K562 (cell line): Measurements from ENCODE around the gene SFTPB. TPM values are rescaled to one million over a fixed set of nuclear protein-coding genes. Genes with fewer than 3 reads are reported as not detected.

ENCODE experiments used
- ATAC-seq: fragments of 200-7000 bp; cut with Tn5 transposase; 3 replicates; pipeline ENCODE4 v1.9.1; 2020; ENCODE audit warnings: moderate library complexity
- BruUV-seq: library from RNA; stranded (reverse); fragments of 400-500 nt; replicated peaks from 2 replicates; lab custom pipeline; 2021; lab: Mats Ljungman, UMichigan
- CTCF ChIA-PET: fragments of 300-600 bp; formaldehyde crosslinking; extraction: SDS; loops from one replicate; lab custom pipeline; 2021; ENCODE audit warnings: low intra/inter-chr PET ratio; lab: Yijun Ruan, JAX
- POLR2A ChIA-PET: fragments of 300-600, 350-650 bp; sonication (Branson Sonifier 250); formaldehyde crosslinking; extraction: SDS; loops from one replicate; lab custom pipeline; 2021; ENCODE audit warnings: antibody characterized with exemption, inconsistent platforms; lab: Yijun Ruan, JAX
- DNase-seq, 4 experiments: peaks; one replicate each; pipeline versions ENCODE4 v3.0.0 to v3.0.0-alpha.2; 2011 to 2018; ENCODE audit warnings: low spot score in 3 of 4, mixed read lengths in 3 of 4; ENCODE audit errors: extremely low read depth in 1 of 4
- FAIRE-seq: peaks from 2 replicates; lab custom pipeline; 2011; peaks lifted over from hg19 to GRCh38; lab: Jason Lieb, UNC
- H2AFZ ChIP-seq: 2 replicates; pipeline ENCODE4 v1.6.0; 2011; ENCODE audit warnings: low read depth, low read length, control low read depth, inconsistent platforms
- H3K27ac ChIP-seq: fragments of 200-600 bp; 3 replicates; pipeline ENCODE4 v1.8.0; 2011; ENCODE audit warnings: low read depth, mild to moderate bottlenecking, control low read depth, inconsistent platforms, low read length, moderate library complexity, mixed read lengths; ENCODE audit errors: extremely low read depth
- H3K27me3 ChIP-seq, 2 experiments: fragments of 300-600 bp in 1 of 2; 2 replicates in 1 of 2; 3 replicates in 1 of 2; pipeline versions ENCODE4 v1.6.0 to v1.8.0; 2011; ENCODE audit warnings: inconsistent platforms in 2 of 2, low read length in 2 of 2, mild to moderate bottlenecking in 1 of 2, mixed read lengths in 1 of 2, moderate library complexity in 1 of 2; ENCODE audit not compliant: control insufficient read depth in 2 of 2, insufficient read depth in 2 of 2
- H3K36me3 ChIP-seq: fragments of 300-600 bp; 3 replicates; pipeline ENCODE4 v1.8.0; 2011; ENCODE audit warnings: mild to moderate bottlenecking, low read length, inconsistent platforms; ENCODE audit not compliant: control insufficient read depth, insufficient read depth
- H3K4me1 ChIP-seq, 2 experiments: fragments of 200-600 bp in 1 of 2; replicated peaks in 1 of 2; 2 replicates in 1 of 2; 3 replicates in 1 of 2; pipeline versions ENCODE4 v1.5.1 to v1.8.0; 2011; ENCODE audit warnings: inconsistent platforms in 2 of 2, low read length in 2 of 2, mild to moderate bottlenecking in 1 of 2, mixed read lengths in 1 of 2, moderate library complexity in 1 of 2; ENCODE audit not compliant: control insufficient read depth in 2 of 2, insufficient read depth in 2 of 2
- H3K4me2 ChIP-seq: 2 replicates; pipeline ENCODE4 v1.6.1; 2011; ENCODE audit warnings: low read length, control low read depth, inconsistent platforms, mixed read lengths; ENCODE audit not compliant: insufficient read depth
- H3K4me3 ChIP-seq: fragments of 200-600 bp; sonication (generic), shearing (Covaris generic); 2 replicates; pipeline ENCODE4 v1.5.1; 2016; ENCODE audit warnings: control low read depth, inconsistent platforms
- H3K79me2 ChIP-seq: fragments of 200-600 bp; 3 replicates; pipeline ENCODE4 v1.8.0; 2011; ENCODE audit warnings: low read length, inconsistent platforms; ENCODE audit not compliant: control insufficient read depth, insufficient read depth
- H3K9ac ChIP-seq, 2 experiments: 2 replicates each; pipeline versions ENCODE4 v1.6.0 to v1.6.1; 2011; ENCODE audit warnings: low read depth in 2 of 2, low read length in 2 of 2, control low read depth in 1 of 2, inconsistent platforms in 1 of 2, mild to moderate bottlenecking in 1 of 2, mixed read lengths in 1 of 2; ENCODE audit not compliant: insufficient read depth in 1 of 2
- H3K9me1 ChIP-seq: one replicate; pipeline ENCODE4 v1.6.0; 2011; ENCODE audit warnings: inconsistent platforms, mild to moderate bottlenecking, low read length, moderate library complexity; ENCODE audit not compliant: control insufficient read depth, insufficient read depth
- H3K9me3 ChIP-seq: replicated peaks from 2 replicates; pipeline ENCODE4 v1.5.1; 2011; ENCODE audit warnings: low read depth, low read length, inconsistent platforms; ENCODE audit not compliant: control insufficient read depth, insufficient read depth
- H4K20me1 ChIP-seq: replicated peaks from 2 replicates; pipeline ENCODE4 v1.6.1; 2011; ENCODE audit warnings: low read length, inconsistent platforms, mixed read lengths; ENCODE audit not compliant: control insufficient read depth, insufficient read depth
- ARID1B ChIP-seq: fragments of 450-650 bp; IDR thresholded peaks from 2 replicates; pipeline ENCODE4 v1.6.1; 2016; ENCODE audit warnings: antibody characterized with exemption, mild to moderate bottlenecking, inconsistent platforms
- ELK1 ChIP-seq: sonication (generic); formaldehyde crosslinking; IDR thresholded peaks from 2 replicates; pipeline ENCODE4 v1.8.1; 2022; ENCODE audit warnings: missing genetic modification reagents
- GABPA ChIP-seq: fragments of 200-800 bp; sonication (Bioruptor generic); conservative IDR thresholded peaks from 2 replicates; pipeline ENCODE4 v1.6.1; 2016; ENCODE audit warnings: low read depth, missing genetic modification characterization, missing compliant biosample characterization
- LARP7 ChIP-seq: fragments of 450-650 bp; IDR thresholded peaks from 2 replicates; pipeline ENCODE4 v1.6.1; 2016
- MAFG ChIP-seq: fragments of 450-650 bp; conservative IDR thresholded peaks from 2 replicates; pipeline ENCODE4 v1.6.1; 2016; ENCODE audit warnings: missing genetic modification characterization, missing compliant biosample characterization
- MCM3 ChIP-seq: fragments of 450-650 bp; IDR thresholded peaks from 2 replicates; pipeline ENCODE4 v1.6.1; 2016
- MTA1 ChIP-seq: fragments of 450-650 bp; IDR thresholded peaks from 2 replicates; pipeline ENCODE4 v1.6.1; 2017; ENCODE audit warnings: borderline replicate concordance
- NBN ChIP-seq: fragments of 450-650 bp; IDR thresholded peaks from 2 replicates; pipeline ENCODE4 v1.6.1; 2016; ENCODE audit warnings: low read depth, mild to moderate bottlenecking
- NFE2 ChIP-seq: IDR thresholded peaks from 2 replicates; pipeline ENCODE4 v1.6.1; 2014; ENCODE audit warnings: antibody characterized with exemption, low read depth
- NRF1 ChIP-seq, 2 experiments: fragments of 450-650 bp; IDR thresholded peaks in 1 of 2; conservative IDR thresholded peaks in 1 of 2; 2 replicates each; pipeline ENCODE4 v1.6.1; 2014; ENCODE audit warnings: mild to moderate bottlenecking in 2 of 2
- POLR3A ChIP-seq: IDR thresholded peaks from 2 replicates; pipeline ENCODE4 v1.6.1; 2011; ENCODE audit warnings: borderline replicate concordance, mild to moderate bottlenecking, moderate library complexity; ENCODE audit not compliant: insufficient read length, insufficient read depth; ENCODE audit errors: extremely low read depth
- RB1 ChIP-seq: fragments of 450-650 bp; IDR thresholded peaks from 2 replicates; pipeline ENCODE4 v1.6.1; 2017; ENCODE audit warnings: low read depth, mild to moderate bottlenecking
- SMARCA5 ChIP-seq: fragments of 450-650 bp; IDR thresholded peaks from 2 replicates; pipeline ENCODE4 v1.6.1; 2016
- SRF ChIP-seq, 2 experiments: fragments of 250-450, 450-650 bp in 1 of 2; sonication (Bioruptor Pico) in 1 of 2; sonication (generic) in 1 of 2; formaldehyde crosslinking; IDR thresholded peaks; 2 replicates each; pipeline versions ENCODE4 v1.5.0 to v1.5.1; 2020 to 2022; ENCODE audit warnings: mild to moderate bottlenecking in 1 of 2, missing genetic modification reagents in 1 of 2
- TAF15 ChIP-seq: fragments of 200-400 bp; formaldehyde crosslinking; IDR thresholded peaks from 2 replicates; pipeline ENCODE4 v1.6.1; 2017; ENCODE audit warnings: mild to moderate bottlenecking, low read depth, low read length, moderate library complexity
- TAL1 ChIP-seq: fragments of 450-650 bp; IDR thresholded peaks from 2 replicates; pipeline ENCODE4 v1.6.1; 2016; ENCODE audit warnings: mild to moderate bottlenecking
- ZKSCAN3 ChIP-seq: fragments of 250-450 bp; sonication (Bioruptor Pico); IDR thresholded peaks from 2 replicates; pipeline ENCODE4 v1.4.0; 2020
- ZNF766 ChIP-seq: fragments of 200-800 bp; sonication (Bioruptor generic); conservative IDR thresholded peaks from 2 replicates; pipeline ENCODE4 v1.6.1; 2016; ENCODE audit warnings: missing genetic modification characterization, missing compliant biosample characterization
- WGBS: fragments of 100-300 bp; shearing (Covaris generic); methylation state at CpG from one replicate; pipeline ENCODE4 v1.1.6; 2016; ENCODE audit warnings: low coverage, mixed read lengths; ENCODE audit not compliant: insufficient coverage; ENCODE audit errors: missing lambda C conversion rate; 5-methylcytosine and 5-hydroxymethylcytosine counted together
- in situ Hi-C: fragments of 300-500 bp; cut with MboI; formaldehyde crosslinking; loops from 4 replicates; pipeline ENCODE4 v1.15.0; 2018; ENCODE audit warnings: inconsistent platforms, mixed read lengths
- intact Hi-C: fragments of 100-400 bp; cut with micrococcal nuclease; formaldehyde crosslinking; loops from 2 replicates; pipeline ENCODE4 v1.14.2; 2022
- polyA plus RNA-seq, 8 experiments: library from polyadenylated mRNA; depleted of rRNA in 4 of 8; stranded (reverse) in 5 of 8; unstranded in 3 of 8; fragments of >200 nt; fragmentation: Nextera tagmentation in 2 of 8; fragmentation: Illumina TruSeq in 1 of 8; extraction: Ambion mirVana in 2 of 8; extraction: Trizol in 1 of 8; gene quantifications; 2 replicates each; pipeline versions ENCODE4 v1.2.1 to v1.2.3, GENCODE V29; 2011 to 2014; ENCODE audit warnings: inconsistent platforms in 1 of 8, missing spikeins in 1 of 8
- total RNA-seq, 7 experiments: library from RNA; depleted of rRNA in 6 of 7; stranded (reverse); fragments of >200 nt in 6 of 7; fragmentation: Illumina TruSeq in 2 of 7; extraction: Trizol in 2 of 7; gene quantifications; 2 replicates each; pipeline versions ENCODE4 v1.2.1 to v1.2.3, GENCODE V29; 2011 to 2021; ENCODE audit warnings: low replicate concordance in 1 of 7
- TF ChIP-seq, protein P1 (sequence below): conservative IDR thresholded peaks from 2 replicates; pipeline ENCODE4 v1.6.1; 2011; ENCODE audit warnings: low read depth, mild to moderate bottlenecking, low read length; ENCODE audit not compliant: control insufficient read depth
- TF ChIP-seq, protein P2 (sequence below), 2 experiments: fragments of 450-650 bp; conservative IDR thresholded peaks; 2 replicates each; pipeline ENCODE4 v1.6.1; 2017; ENCODE audit warnings: mild to moderate bottlenecking in 2 of 2, moderate library complexity in 2 of 2

SFTPB gene
- total and polyA plus RNA-seq, 9 of the 15 experiments (the other 6 are each of a cell fraction or from before 2014, with no cell fraction given) = 0.03 to 7.0 TPM; not detected in 7

GRCh38 chr2:85684806-85685205 is 16.8 kb upstream of the SFTPB start (continued):
- TF ChIP-seq, protein P1, sequence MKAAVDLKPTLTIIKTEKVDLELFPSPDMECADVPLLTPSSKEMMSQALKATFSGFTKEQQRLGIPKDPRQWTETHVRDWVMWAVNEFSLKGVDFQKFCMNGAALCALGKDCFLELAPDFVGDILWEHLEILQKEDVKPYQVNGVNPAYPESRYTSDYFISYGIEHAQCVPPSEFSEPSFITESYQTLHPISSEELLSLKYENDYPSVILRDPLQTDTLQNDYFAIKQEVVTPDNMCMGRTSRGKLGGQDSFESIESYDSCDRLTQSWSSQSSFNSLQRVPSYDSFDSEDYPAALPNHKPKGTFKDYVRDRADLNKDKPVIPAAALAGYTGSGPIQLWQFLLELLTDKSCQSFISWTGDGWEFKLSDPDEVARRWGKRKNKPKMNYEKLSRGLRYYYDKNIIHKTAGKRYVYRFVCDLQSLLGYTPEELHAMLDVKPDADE = no peak
- TF ChIP-seq MAFG (tag) (no peak), NFE2 (no peak)

- intact Hi-C loops = no loop called here
- DNase-seq = no peak
- ChIA-PET POLR2A (no interaction called here), CTCF (no interaction called here)
- Histone ChIP-seq H3K4me3 (no peak overlapping the region), H3K27ac (no peak overlapping the region), H3K36me3 (no peaks in the 10 kb centered on the region), H3K27me3 (peaks cover 6 to 19% of the 10 kb centered on the region in 2 experiments), H3K79me2 (no peaks in the 10 kb centered on the region), H2AFZ (no peak overlapping the region), H3K9me3 (no peaks in the 10 kb centered on the region), H3K4me2 (no peak overlapping the region), H3K9ac (no peak overlapping the region), H3K9me1 (no peaks in the 10 kb centered on the region), H4K20me1 (no peaks in the 10 kb centered on the region), H3K4me1 (peaks cover 0 to under 1% of the 10 kb centered on the region in 2 experiments; a peak in 1 of 5 replicates)
- no TSS peak for BruUV-seq
- FAIRE-seq = no peak
- 3% methylated on average over 4 of the region's 4 CpGs for WGBS
- no peak for ATAC-seq
- in situ Hi-C loops = no loop called here
- TF ChIP-seq MTA1 = no peak
- TF ChIP-seq, protein P2, sequence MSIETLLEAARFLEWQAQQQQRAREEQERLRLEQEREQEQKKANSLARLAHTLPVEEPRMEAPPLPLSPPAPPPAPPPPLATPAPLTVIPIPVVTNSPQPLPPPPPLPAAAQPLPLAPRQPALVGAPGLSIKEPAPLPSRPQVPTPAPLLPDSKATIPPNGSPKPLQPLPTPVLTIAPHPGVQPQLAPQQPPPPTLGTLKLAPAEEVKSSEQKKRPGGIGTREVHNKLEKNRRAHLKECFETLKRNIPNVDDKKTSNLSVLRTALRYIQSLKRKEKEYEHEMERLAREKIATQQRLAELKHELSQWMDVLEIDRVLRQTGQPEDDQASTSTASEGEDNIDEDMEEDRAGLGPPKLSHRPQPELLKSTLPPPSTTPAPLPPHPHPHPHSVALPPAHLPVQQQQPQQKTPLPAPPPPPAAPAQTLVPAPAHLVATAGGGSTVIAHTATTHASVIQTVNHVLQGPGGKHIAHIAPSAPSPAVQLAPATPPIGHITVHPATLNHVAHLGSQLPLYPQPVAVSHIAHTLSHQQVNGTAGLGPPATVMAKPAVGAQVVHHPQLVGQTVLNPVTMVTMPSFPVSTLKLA (conservative IDR thresholded peaks at IDR 0.05) = no peak
- TF ChIP-seq TAL1 = no peak
- TF ChIP-seq NBN = no peak
- no peak for TF ChIP-seq NRF1 (conservative IDR thresholded peaks at IDR 0.05 in 1 of 2, IDR thresholded peaks at IDR 0.05 in 1 of 2)
- TF ChIP-seq LARP7 = peak; percentile 31; the same call in 1 of the 2 replicates
- no peak for TF ChIP-seq TAF15
- TF ChIP-seq POLR3A = no peak
- TF ChIP-seq ELK1 (CRISPR knock-in tag) = no peak
- no peak for TF ChIP-seq ZNF766 (CRISPR knock-in tag)
- TF ChIP-seq ZKSCAN3 (CRISPR knock-in tag) = no peak
- no peak for TF ChIP-seq RB1
- TF ChIP-seq MCM3 = peak; percentile 65; the same call in 1 of the 2 replicates
- TF ChIP-seq SRF (CRISPR knock-in tag; IDR thresholded peaks at IDR 0.05) = no peak
- no peak for TF ChIP-seq ARID1B
- TF ChIP-seq GABPA (tag) = no peak
- TF ChIP-seq SMARCA5 = 0 out of 2 replicates have a peak, but pooled peaks have one; percentile 45
These were observed 16.4 kb upstream of the SFTPB start for GRCh38 chr2:85684380-85684779.
